AG04450 (cell line): ENCODE measurements around the gene NR2F1. TPM values are rescaled to one million over a fixed set of nuclear protein-coding genes. Genes with fewer than 3 reads are reported as not detected.
A peak's percentile ranks its signal among the peaks of the same experiment; 100 is the strongest.

Source experiments
- CTCF ChIA-PET: fragments of 300-600, 350-600 bp; formaldehyde crosslinking; extraction: SDS; loops from one replicate; lab custom pipeline; 2022; ENCODE audit warnings: antibody characterized with exemption, inconsistent platforms; lab: Charles Lee
- POLR2A ChIA-PET: fragments of 350-600 bp; formaldehyde crosslinking; extraction: SDS; loops from one replicate; lab custom pipeline; 2021; ENCODE audit warnings: antibody characterized with exemption, inconsistent platforms; lab: Yijun Ruan, JAX
- DNase-seq: peaks from one replicate; pipeline ENCODE4 v3.0.0-alpha.2; 2011; ENCODE audit warnings: low read depth, low spot score
- H3K27ac ChIP-seq: one replicate; pipeline ENCODE4 v1.5.1; 2012; ENCODE audit warnings: low read depth, low read length, control low read depth
- H3K27me3 ChIP-seq: one replicate; pipeline ENCODE4 v1.6.0; 2012; ENCODE audit warnings: low read length; ENCODE audit not compliant: control insufficient read depth, insufficient read depth
- H3K4me3 ChIP-seq: 2 replicates; pipeline ENCODE4 v1.5.1; 2011; ENCODE audit warnings: mild to moderate bottlenecking, low read depth, low read length, control low read depth
- H3K9me3 ChIP-seq: 2 replicates; pipeline ENCODE4 v1.5.1; 2012; ENCODE audit warnings: low read length; ENCODE audit not compliant: control insufficient read depth, insufficient read depth
- polyA plus RNA-seq: library from polyadenylated mRNA; depleted of rRNA; stranded (reverse); fragments of >200 nt; gene quantifications from 2 replicates; pipeline ENCODE4 v1.2.3, GENCODE V29; 2011
- TF ChIP-seq, protein P1 (sequence below): IDR thresholded peaks from 2 replicates; pipeline ENCODE4 v1.5.1; 2011; ENCODE audit warnings: low read depth, low read length, control low read depth, inconsistent platforms

NR2F1 gene
- polyA plus RNA-seq, 1 experiment, result 47.9 TPM

DNA sequence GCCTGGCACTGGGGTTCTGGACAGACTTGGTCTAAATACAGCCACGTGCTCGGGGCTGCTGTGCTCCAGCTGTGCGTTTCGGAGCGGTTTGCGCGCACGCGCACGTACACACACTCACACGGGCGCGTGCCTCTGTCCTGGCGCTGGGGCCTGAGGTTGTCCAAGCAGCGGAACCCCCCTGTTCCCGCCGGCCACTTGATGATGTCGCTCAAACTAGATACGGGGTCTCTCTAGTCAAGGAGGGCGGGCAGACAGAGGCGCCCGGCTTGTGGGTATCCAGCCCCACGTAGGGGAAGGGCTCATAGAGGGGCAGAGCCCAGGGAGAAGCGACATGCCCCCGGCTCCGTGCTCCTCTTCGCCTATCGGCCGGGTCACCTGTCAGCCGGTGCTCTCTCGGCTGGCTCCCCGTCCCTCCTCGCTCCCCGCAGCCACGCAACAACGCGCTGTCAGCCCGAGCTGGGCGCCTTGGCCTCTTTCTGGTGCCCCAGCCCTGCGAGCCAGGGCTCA is 10.9 kb upstream of the NR2F1 start:
- Histone ChIP-seq H3K9me3 (peaks cover 33% of the 10 kb centered on the region), H3K27me3 (no peaks in the 10 kb centered on the region), H3K4me3 (no peak overlapping the region), H3K27ac (no peak overlapping the region)
- TF ChIP-seq, protein P1, sequence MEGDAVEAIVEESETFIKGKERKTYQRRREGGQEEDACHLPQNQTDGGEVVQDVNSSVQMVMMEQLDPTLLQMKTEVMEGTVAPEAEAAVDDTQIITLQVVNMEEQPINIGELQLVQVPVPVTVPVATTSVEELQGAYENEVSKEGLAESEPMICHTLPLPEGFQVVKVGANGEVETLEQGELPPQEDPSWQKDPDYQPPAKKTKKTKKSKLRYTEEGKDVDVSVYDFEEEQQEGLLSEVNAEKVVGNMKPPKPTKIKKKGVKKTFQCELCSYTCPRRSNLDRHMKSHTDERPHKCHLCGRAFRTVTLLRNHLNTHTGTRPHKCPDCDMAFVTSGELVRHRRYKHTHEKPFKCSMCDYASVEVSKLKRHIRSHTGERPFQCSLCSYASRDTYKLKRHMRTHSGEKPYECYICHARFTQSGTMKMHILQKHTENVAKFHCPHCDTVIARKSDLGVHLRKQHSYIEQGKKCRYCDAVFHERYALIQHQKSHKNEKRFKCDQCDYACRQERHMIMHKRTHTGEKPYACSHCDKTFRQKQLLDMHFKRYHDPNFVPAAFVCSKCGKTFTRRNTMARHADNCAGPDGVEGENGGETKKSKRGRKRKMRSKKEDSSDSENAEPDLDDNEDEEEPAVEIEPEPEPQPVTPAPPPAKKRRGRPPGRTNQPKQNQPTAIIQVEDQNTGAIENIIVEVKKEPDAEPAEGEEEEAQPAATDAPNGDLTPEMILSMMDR, result no peak
- ChIA-PET CTCF (no interaction called here), POLR2A (interaction anchor here (0.6 to 0.7 kb wide), 2 partner anchors 232 to 407 kb away, joined by 3 read pairs; no protein-coding TSS in a partner anchor)
- DNase-seq, result no peak

DNA sequence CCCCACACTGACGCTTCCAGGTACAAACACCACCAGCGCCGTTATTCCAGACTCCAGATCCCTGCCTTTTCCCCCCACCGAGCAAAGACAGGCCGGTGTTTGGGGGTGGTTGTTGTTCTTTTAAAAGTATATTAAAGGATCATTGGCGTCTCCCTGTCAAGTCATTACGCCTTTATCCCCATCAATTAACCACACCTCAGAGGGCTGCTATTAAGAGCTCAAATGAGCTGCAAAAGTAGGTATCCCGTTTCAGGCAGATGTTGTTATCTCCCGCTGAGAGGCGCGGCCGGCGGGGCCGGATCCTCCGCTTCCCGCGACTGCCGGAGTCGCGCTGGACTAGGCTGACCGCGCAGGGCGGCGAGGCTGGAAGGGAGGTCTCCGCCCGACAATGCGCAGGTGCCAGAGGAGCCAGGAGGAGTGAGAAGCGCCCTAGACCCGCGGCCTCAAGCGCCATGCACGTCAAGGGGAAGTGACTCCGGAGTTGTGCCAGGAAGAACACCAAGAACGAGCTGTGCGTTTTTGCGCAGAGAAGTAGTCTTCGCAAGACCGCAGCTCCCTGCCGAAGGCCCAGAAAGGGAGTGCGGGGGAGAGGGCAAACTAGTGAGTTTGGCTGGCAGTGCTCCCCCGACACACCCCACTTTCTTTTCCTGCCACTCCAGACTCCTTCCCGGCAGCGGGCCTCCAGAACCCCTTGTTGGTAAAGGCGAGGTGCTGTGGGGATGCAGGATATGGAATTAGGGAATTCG is 10.2 kb upstream of the NR2F1 start:
- CTCF ChIA-PET, result no interaction called here
- peak overlapping the region; percentile 21 for H3K27ac ChIP-seq
- TF ChIP-seq, protein P1, result no peak
- POLR2A ChIA-PET, result no interaction called here
- no peak for DNase-seq
- no peak overlapping the region for H3K4me3 ChIP-seq
- H3K9me3 ChIP-seq, result peaks cover 33% of the 10 kb centered on the region
- H3K27me3 ChIP-seq, result no peaks in the 10 kb centered on the region

DNA sequence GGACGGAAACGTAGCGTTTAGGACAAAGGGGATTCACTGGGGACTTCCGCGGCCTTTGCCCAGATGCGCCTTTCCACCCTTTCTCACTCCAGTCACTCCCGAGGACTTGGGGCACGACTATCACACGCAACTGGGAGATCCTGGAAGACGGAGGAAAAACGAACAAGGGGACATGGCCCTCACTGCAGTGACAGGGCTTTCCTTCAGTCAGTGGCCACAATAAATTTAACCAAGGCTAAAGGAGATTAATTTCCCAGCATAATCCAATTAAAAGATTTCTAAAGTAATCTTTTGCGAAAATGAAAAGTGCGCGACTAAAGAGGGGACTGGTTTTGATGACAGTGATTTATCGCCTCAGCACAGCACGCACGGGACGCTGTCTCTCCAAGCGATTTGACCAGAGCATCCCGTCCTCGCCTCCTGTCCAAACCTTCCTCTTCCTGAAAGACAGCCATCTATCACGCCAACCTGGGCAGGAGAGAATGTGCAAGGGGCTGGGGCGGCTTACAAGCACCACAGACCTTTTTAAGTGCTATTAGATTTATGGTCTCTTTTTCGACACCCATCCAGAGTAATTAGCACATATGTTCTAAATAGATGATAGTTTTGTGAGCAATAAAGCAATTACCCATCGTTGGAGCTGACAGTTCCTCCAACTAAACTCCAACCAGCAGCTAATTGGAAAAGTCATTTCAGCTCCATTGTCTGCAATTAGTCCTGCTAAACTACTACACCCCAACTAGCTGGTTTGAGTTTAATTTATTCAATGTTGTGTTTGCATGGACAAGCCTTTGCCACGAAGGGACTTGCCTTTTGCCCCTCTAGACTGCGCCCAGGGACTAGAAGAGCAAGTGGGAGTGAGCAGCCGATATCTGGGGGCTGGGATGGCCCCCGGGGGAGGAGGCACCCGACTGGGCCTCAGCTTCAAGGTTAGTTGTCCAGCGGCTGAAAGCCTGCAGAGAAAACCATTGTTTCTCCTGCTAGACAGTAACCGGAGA is 9.4 kb upstream of the NR2F1 start:
- Histone ChIP-seq H3K4me3 (no peak overlapping the region), H3K27ac (no peak overlapping the region), H3K9me3 (peaks cover 33% of the 10 kb centered on the region), H3K27me3 (no peaks in the 10 kb centered on the region)
- CTCF ChIA-PET, result no interaction called here
- DNase-seq, result no peak
- TF ChIP-seq, protein P1, result no peak
- POLR2A ChIA-PET, result no interaction called here

DNA sequence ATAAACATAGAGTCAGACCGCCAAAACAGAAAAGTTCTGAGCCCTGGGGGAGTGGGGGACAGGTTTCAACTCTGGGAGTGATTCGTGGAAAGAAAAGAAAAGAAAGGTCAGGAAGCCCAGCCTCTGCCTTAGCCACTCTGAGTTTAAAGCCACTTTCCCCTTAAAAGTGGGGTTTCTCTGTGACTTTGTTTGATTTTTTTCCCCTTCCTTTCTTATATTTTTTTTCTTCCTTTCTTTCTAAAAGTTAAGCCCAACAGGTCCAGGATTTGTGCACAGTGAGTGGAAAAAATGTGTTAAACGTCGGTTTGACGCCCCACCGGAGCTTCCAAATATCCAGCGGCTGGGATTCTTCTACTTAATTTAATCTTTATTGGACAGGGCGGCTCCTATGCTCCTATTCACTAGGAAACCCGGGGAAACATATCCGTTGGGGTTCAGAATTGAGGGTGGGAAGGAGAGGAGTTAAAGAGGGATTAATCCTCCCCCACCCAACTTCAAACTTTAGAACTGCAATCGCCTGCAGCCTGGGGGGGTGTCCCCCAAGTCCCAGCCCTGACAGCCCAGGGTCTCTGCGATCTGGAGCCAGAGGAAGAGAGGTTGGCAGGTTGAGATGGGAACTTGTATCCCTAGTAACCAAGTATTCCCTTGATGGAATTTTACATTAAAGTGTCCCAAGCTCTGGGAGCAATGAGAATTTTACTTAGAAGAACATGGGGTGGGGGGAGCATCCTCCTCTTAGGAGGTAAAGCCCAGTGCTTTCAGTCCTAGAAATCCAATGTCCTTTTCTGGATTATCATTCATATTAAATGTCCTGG is 8.3 kb upstream of the NR2F1 start:
- H3K27me3 ChIP-seq, result no peaks in the 10 kb centered on the region
- DNase-seq, result no peak
- CTCF ChIA-PET, result no interaction called here
- POLR2A ChIA-PET, result no interaction called here
- TF ChIP-seq, protein P1, result no peak
- peaks cover 33% of the 10 kb centered on the region for H3K9me3 ChIP-seq
- no peak overlapping the region for H3K27ac ChIP-seq
- H3K4me3 ChIP-seq, result no peak overlapping the region
